AG04449 (cell line): Measurements from ENCODE around the gene PPFIBP2.
A peak's percentile ranks its signal among the peaks of the same experiment; 100 is the strongest.

ENCODE experiments used
- CTCF ChIA-PET: fragments of 350-600 bp; formaldehyde crosslinking; extraction: SDS; loops from one replicate; lab custom pipeline; 2021; ENCODE audit warnings: antibody characterized with exemption; lab: Yijun Ruan, JAX
- POLR2A ChIA-PET: fragments of 400-600, 350-600 bp; formaldehyde crosslinking; extraction: SDS; loops from one replicate; lab custom pipeline; 2020; ENCODE audit warnings: antibody characterized with exemption, inconsistent platforms; lab: Yijun Ruan, JAX
- DNase-seq: peaks from one replicate; pipeline ENCODE4 v3.0.0-alpha.2; 2010; ENCODE audit warnings: low read depth, low spot score
- H3K4me3 ChIP-seq: 2 replicates; pipeline ENCODE4 v1.5.1; 2011; ENCODE audit warnings: low read depth, mild to moderate bottlenecking, control low read depth, low read length
- CTCF ChIP-seq: IDR thresholded peaks from one replicate; pipeline ENCODE4 v1.5.1; 2011; ENCODE audit warnings: mild to moderate bottlenecking, moderate library complexity, low read length, control low read depth, inconsistent platforms; ENCODE audit not compliant: insufficient read depth; ENCODE audit errors: missing control alignments

The PPFIBP2 gene

DNA sequence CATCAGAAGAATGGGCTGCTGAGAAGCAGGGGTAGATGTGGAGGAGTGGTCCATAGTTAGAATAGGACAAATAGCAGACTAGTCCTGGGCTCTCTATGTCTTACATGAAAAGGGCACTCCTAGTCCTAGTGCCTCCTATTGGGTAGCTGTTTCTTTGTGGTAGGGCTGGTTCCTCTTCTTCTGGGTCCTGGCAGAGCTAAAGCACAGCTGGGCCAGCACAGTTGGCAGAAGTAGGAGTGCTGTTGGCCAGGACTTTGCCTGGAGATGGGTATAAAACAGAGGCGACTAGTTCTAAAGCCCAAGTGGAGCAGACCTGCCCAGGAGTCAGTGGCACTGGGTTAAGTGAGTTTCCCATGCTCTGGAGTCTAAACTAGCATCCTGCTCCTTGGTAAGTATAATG, 55.2 kb downstream of the PPFIBP2 start:
- no peak for TF ChIP-seq CTCF
- H3K4me3 ChIP-seq, result no peak overlapping the region
- no peak for DNase-seq
- ChIA-PET CTCF (interaction anchor here (1.0 to 12.8 kb wide), 4 partner anchors 14 to 119 kb away, joined by 3 to 262 read pairs (median 94); partner anchors contain the start of gene CYB5R2), POLR2A (no interaction called here)

GRCh38 chr11:7570241-7570640, 56.4 kb downstream of the PPFIBP2 start:
- ChIA-PET POLR2A (no interaction called here), CTCF (interaction anchor here (0.6 to 12.8 kb wide), 23 partner anchors 10 to 473 kb away, joined by 3 to 262 read pairs (median 17); partner anchors contain the start of gene CYB5R2)
- H3K4me3 ChIP-seq, result no peak overlapping the region
- TF ChIP-seq CTCF, result no peak
- no peak for DNase-seq

DNA sequence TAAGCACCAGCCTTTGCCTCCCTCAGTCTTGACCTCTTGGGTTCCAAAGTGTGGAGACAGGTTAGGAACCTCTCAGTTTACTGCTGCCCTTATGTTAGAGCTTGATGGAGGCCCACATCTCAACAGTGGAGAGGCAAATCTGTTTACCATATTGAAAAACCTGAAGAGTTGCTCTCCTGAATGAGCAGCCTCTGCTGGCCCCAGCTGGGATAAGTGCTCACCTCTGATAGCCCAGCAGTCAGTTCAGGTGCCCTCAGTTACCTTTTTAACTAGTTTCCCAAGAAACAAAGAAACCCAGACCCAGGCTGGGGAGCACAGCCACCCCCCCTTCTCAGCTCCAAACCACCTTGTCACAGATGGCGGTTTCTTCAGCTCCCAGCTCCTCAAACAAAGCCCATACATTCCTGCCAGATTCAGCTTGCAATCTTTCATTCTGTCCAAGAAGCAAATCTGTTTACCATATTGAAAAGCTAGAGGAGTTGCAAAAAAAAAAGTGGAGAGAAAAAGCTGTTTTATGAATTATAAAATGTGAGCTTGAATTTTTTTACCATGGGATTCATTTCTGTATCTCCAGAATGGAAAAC, 57.2 kb downstream of the PPFIBP2 start:
- ChIA-PET CTCF (interaction anchor here (0.7 to 12.8 kb wide), 40 partner anchors 8 to 528 kb away, joined by 3 to 262 read pairs (median 7); partner anchors contain the start of genes CYB5R2, EIF3F and PPFIBP2), POLR2A (no interaction called here)
- no peak for DNase-seq
- TF ChIP-seq CTCF, result no peak
- H3K4me3 ChIP-seq, result no peak overlapping the region

GRCh38 chr11:7571640-7572000, 57.8 kb downstream of the PPFIBP2 start:
- H3K4me3 ChIP-seq, result no peak overlapping the region

GRCh38 chr11:7572001-7572712, 58.4 kb downstream of the PPFIBP2 start:
- no peak overlapping the region for H3K4me3 ChIP-seq
- DNase-seq, result no peak
- ChIA-PET CTCF (interaction anchor here (0.6 to 12.8 kb wide), 40 partner anchors 9 to 527 kb away, joined by 3 to 262 read pairs (median 7); partner anchors contain the start of genes CYB5R2, EIF3F and PPFIBP2), POLR2A (no interaction called here)
- no peak for TF ChIP-seq CTCF

More at GRCh38 chr11:7571640-7572000, 57.8 kb downstream of the PPFIBP2 start:
- POLR2A ChIA-PET, result no interaction called here
- no peak for DNase-seq
- CTCF ChIA-PET, result interaction anchor here (0.6 to 12.8 kb wide), 42 partner anchors 8 to 528 kb away, joined by 3 to 262 read pairs (median 6); partner anchors contain the start of genes CYB5R2, EIF3F and PPFIBP2
- TF ChIP-seq CTCF, result peak; percentile 89

DNA sequence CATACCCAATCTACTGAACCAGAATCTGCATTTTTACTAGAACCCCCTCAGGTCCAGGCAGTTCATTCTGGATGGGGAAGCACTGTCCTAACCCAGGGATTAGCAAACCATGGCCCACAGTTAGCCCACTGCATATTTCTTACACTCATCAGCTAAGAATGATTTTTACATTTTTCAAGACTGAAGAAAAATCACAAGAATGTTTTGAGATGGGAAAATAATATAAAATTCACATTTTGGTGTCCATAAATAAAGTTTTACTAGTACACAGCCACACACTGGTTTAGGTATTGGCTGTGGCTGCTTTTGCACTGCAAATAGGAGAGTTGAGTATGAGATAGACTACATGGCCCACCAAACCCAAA, 59.4 kb downstream of the PPFIBP2 start:
- CTCF ChIA-PET, result interaction anchor here (0.7 to 12.8 kb wide), 14 partner anchors 10 to 122 kb away, joined by 3 to 262 read pairs (median 26); partner anchors contain the start of genes CYB5R2 and PPFIBP2
- POLR2A ChIA-PET, result no interaction called here
- no peak overlapping the region for H3K4me3 ChIP-seq
- no peak for DNase-seq
- no peak for TF ChIP-seq CTCF
